Gastrocnemius medialis (tissue), 4 donors: ENCODE measurements around the gene IL22RA1.

Source experiments
- CTCF ChIP-seq, 5 experiments: fragments of 450-650 bp in 3 of 5; fragments of 200-600 bp in 2 of 5; sonication (generic) in 2 of 5; IDR thresholded peaks in 4 of 5; conservative IDR thresholded peaks in 1 of 5; 1 replicate in 4 of 5; 2 replicates in 1 of 5; pipeline ENCODE4 v1.5.1; 2016 to 2019; ENCODE audit warnings: antibody characterized with exemption in 5 of 5, mild to moderate bottlenecking in 3 of 5, moderate library complexity in 3 of 5
- POLR2A ChIP-seq, 2 donors: fragments of 450-650 bp; IDR thresholded peaks; one replicate each; pipeline ENCODE4 v1.6.1; 2017; ENCODE audit warnings: antibody characterized with exemption in 2 of 2, mild to moderate bottlenecking in 2 of 2, moderate library complexity in 2 of 2

- no peak for TF ChIP-seq POLR2A (IDR thresholded peaks at IDR 0.05)
- no peak for TF ChIP-seq CTCF (IDR thresholded peaks at IDR 0.05 in 4 of 5, conservative IDR thresholded peaks at IDR 0.05 in 1 of 5)
Observed at GRCh38 chr1:24175033-24175755, 32.3 kb upstream of the IL22RA1 start.
